ENCODE results near the gene CYLC1. TPM values are rescaled to one million over a fixed set of nuclear protein-coding genes. Genes with fewer than 3 reads are reported as not detected.

The CYLC1 gene, protein sequence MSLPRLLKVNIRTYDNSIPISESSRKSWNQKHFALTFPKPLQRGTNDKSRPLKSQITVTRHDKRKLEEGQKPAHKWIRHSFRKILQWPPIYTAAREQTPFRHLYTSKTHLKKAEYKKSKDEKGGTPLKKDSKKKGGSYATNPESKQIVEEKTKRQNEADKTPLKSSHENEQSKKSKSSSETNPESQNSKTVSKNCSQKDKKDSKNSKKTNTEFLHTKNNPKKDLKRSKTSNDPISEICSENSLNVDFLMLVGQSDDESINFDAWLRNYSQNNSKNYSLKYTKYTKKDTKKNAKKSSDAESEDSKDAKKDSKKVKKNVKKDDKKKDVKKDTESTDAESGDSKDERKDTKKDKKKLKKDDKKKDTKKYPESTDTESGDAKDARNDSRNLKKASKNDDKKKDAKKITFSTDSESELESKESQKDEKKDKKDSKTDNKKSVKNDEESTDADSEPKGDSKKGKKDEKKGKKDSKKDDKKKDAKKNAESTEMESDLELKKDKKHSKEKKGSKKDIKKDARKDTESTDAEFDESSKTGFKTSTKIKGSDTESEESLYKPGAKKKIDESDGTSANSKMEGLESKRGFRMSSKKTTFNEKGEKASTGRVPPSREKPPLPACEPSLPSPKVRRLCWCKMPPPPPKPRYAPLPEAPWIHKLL
- not detected for total RNA-seq
- polyA plus RNA-seq (2013, experiment 1 of 2): not detected
- not detected for polyA plus RNA-seq (2013, experiment 2 of 2)
- long read RNA-seq, experiment 1: 0 reads
- long read RNA-seq, experiment 2: 0 reads
- long read RNA-seq, experiment 3: 0 reads
- long read RNA-seq, experiment 4: 0 reads

DNA sequence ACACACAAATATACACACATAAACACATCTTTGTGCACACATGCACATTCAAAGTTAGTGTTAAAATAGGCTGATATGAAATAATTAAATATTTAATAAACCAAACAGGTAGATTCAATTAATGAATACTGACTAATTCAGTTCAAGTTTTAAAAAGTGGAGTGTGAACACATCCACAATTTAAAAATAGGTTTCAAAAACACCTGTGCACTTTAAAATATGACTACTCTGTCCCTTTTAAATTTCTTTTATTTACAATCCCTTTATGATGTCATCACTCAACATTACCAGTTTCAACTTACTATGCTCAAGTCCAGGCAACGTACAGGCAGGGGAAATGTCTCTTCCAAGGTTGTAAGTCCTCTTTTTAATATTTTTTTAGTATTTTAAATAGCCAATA is at the start of gene CYLC1:
Gene CYLC1 (plus strand): TSS at position 301 of the 400 bp plus-strand sequence. CDS start 37 bp downstream, at position 338.
- H3K4me1 Mint-ChIP-seq: no peaks in the 10 kb centered on the region
- TF ChIP-seq, protein P1, sequence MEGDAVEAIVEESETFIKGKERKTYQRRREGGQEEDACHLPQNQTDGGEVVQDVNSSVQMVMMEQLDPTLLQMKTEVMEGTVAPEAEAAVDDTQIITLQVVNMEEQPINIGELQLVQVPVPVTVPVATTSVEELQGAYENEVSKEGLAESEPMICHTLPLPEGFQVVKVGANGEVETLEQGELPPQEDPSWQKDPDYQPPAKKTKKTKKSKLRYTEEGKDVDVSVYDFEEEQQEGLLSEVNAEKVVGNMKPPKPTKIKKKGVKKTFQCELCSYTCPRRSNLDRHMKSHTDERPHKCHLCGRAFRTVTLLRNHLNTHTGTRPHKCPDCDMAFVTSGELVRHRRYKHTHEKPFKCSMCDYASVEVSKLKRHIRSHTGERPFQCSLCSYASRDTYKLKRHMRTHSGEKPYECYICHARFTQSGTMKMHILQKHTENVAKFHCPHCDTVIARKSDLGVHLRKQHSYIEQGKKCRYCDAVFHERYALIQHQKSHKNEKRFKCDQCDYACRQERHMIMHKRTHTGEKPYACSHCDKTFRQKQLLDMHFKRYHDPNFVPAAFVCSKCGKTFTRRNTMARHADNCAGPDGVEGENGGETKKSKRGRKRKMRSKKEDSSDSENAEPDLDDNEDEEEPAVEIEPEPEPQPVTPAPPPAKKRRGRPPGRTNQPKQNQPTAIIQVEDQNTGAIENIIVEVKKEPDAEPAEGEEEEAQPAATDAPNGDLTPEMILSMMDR (conservative IDR thresholded peaks at IDR 0.05): no peak
- Histone ChIP-seq H3K27me3 (ENCODE audit: control insufficient read depth, insufficient read depth, low read length, poor library complexity, severe bottlenecking) (no peaks in the 10 kb centered on the region), H3K4me1 (ENCODE audit: control insufficient read depth, insufficient read depth, low read length) (no peaks in the 10 kb centered on the region), H3K4me3 (ENCODE audit: low read length) (no peak within 1 kb of the TSS), H3K27ac (ENCODE audit: low read depth, low read length) (no peak within 1 kb of the TSS), H3K9me3 (ENCODE audit: control insufficient read depth, low read length) (no peaks in the 10 kb centered on the region), H3K36me3 (ENCODE audit: control insufficient read depth, insufficient read depth, low read length) (no peaks in the 10 kb centered on the region), H3K9ac (ENCODE audit: extremely low read depth, low read length, poor library complexity, severe bottlenecking) (no peak within 1 kb of the TSS)
- no peak for DNase-seq
- WGBS, 2 experiments (ENCODE audit: insufficient coverage in 1 of 2, insufficient read length in 1 of 2): no CpG with 5 or more reads among the region's 1 CpG
- no peak within 1 kb of the TSS for H3K4me3 Mint-ChIP-seq
- H3K27ac Mint-ChIP-seq: no peak within 1 kb of the TSS
- H3K27me3 Mint-ChIP-seq (ENCODE audit: insufficient read depth): peaks cover 2% of the 10 kb centered on the region
- peaks cover 32% of the 10 kb centered on the region for H3K9me3 Mint-ChIP-seq
- H3K36me3 Mint-ChIP-seq (ENCODE audit: low read depth): no peaks in the 10 kb centered on the region

GRCh38 chrX:83819304-83819703 is 41.6 kb upstream of the CYLC1 start:
- no peaks in the 10 kb centered on the region for H3K36me3 ChIP-seq (ENCODE audit: control insufficient read depth, insufficient read depth, low read length)
- peaks cover 83% of the 10 kb centered on the region for H3K9me3 Mint-ChIP-seq
- no peak overlapping the region for H3K27ac ChIP-seq (ENCODE audit: low read depth, low read length)
- H3K4me3 Mint-ChIP-seq: no peak overlapping the region
- H3K4me1 ChIP-seq (ENCODE audit: control insufficient read depth, insufficient read depth, low read length): no peaks in the 10 kb centered on the region
- H3K9me3 ChIP-seq (ENCODE audit: control insufficient read depth, low read length): peaks cover 25% of the 10 kb centered on the region
- no peaks in the 10 kb centered on the region for H3K27me3 Mint-ChIP-seq (ENCODE audit: insufficient read depth)
- TF ChIP-seq, protein P1 (conservative IDR thresholded peaks at IDR 0.05): peak; percentile 25
- H3K27ac Mint-ChIP-seq: no peak overlapping the region
- no peaks in the 10 kb centered on the region for H3K27me3 ChIP-seq (ENCODE audit: control insufficient read depth, insufficient read depth, low read length, poor library complexity, severe bottlenecking)
- H3K9ac ChIP-seq (ENCODE audit: extremely low read depth, low read length, poor library complexity, severe bottlenecking): no peak overlapping the region
- peaks cover 2% of the 10 kb centered on the region for H3K4me1 Mint-ChIP-seq
- 90% methylated on average over 3 of the region's 3 CpGs; no CpG with 5 or more reads in 1 of the 2 experiments for WGBS, 2 experiments (ENCODE audit: insufficient coverage in 1 of 2, insufficient read length in 1 of 2)
- H3K36me3 Mint-ChIP-seq (ENCODE audit: low read depth): peaks cover 2% of the 10 kb centered on the region
- peak; percentile 67 for DNase-seq
- H3K4me3 ChIP-seq (ENCODE audit: low read length): no peak overlapping the region

DNA sequence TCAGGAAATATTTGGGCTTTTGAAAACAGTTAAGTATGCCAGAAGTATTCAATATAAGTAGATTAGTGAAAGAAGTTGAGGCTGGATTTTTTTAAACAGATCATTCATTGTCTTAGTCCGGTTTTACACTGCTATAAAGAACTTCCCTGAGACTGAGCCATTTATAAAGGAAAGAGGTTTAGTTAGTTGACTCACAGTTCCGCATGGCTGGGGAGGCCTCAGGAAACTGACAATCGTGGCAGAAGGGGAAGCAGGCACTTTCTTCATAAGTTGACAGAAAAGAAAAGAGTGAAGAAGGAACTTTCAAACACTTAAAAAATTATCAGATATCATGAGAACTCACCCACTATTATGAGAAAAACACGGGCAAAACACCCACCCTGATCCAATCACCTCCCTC is 31.1 kb upstream of the CYLC1 start:
- no peak overlapping the region for H3K27ac ChIP-seq (ENCODE audit: low read depth, low read length)
- H3K9ac ChIP-seq (ENCODE audit: extremely low read depth, low read length, poor library complexity, severe bottlenecking): no peak overlapping the region
- 60 to 72% methylated on average over 1 to 3 of the region's 4 CpGs for WGBS, 2 experiments (ENCODE audit: insufficient coverage in 1 of 2, insufficient read length in 1 of 2)
- no peak overlapping the region for H3K4me3 Mint-ChIP-seq
- H3K4me1 Mint-ChIP-seq: no peaks in the 10 kb centered on the region
- H3K27ac Mint-ChIP-seq: no peak overlapping the region
- H3K9me3 ChIP-seq (ENCODE audit: control insufficient read depth, low read length): no peaks in the 10 kb centered on the region
- no peak for DNase-seq
- TF ChIP-seq, protein P1 (conservative IDR thresholded peaks at IDR 0.05): no peak
- no peaks in the 10 kb centered on the region for H3K4me1 ChIP-seq (ENCODE audit: control insufficient read depth, insufficient read depth, low read length)
- no peaks in the 10 kb centered on the region for H3K27me3 Mint-ChIP-seq (ENCODE audit: insufficient read depth)
- peaks cover 36% of the 10 kb centered on the region for H3K9me3 Mint-ChIP-seq
- H3K4me3 ChIP-seq (ENCODE audit: low read length): no peak overlapping the region
- no peaks in the 10 kb centered on the region for H3K36me3 Mint-ChIP-seq (ENCODE audit: low read depth)
- H3K36me3 ChIP-seq (ENCODE audit: control insufficient read depth, insufficient read depth, low read length): no peaks in the 10 kb centered on the region
- no peaks in the 10 kb centered on the region for H3K27me3 ChIP-seq (ENCODE audit: control insufficient read depth, insufficient read depth, low read length, poor library complexity, severe bottlenecking)

Data from endodermal cell (in vitro differentiated cells).